HUES48 (cell line): Measurements from ENCODE around the gene ORC6.

Experiments
- H3K27ac ChIP-seq: one replicate; pipeline ENCODE4 v1.7.0; 2013; ENCODE audit warnings: low read depth, low read length, inconsistent platforms
- H3K27me3 ChIP-seq: 2 replicates; pipeline ENCODE4 v1.6.1; 2013; ENCODE audit warnings: mild to moderate bottlenecking, low read length; ENCODE audit not compliant: control insufficient read depth, insufficient read depth
- H3K36me3 ChIP-seq: 2 replicates; pipeline ENCODE4 v1.6.1; 2013; ENCODE audit warnings: low read length; ENCODE audit not compliant: control insufficient read depth, insufficient read depth
- H3K4me1 ChIP-seq: 2 replicates; pipeline ENCODE4 v1.6.1; 2013; ENCODE audit warnings: mild to moderate bottlenecking, low read length; ENCODE audit not compliant: control insufficient read depth, insufficient read depth
- H3K4me3 ChIP-seq: 2 replicates; pipeline ENCODE4 v1.5.1; 2013; ENCODE audit warnings: mild to moderate bottlenecking, low read depth, low read length
- H3K9ac ChIP-seq: 2 replicates; pipeline ENCODE4 v1.6.1; 2013; ENCODE audit warnings: mild to moderate bottlenecking, low read depth, low read length, moderate library complexity
- H3K9me3 ChIP-seq: 2 replicates; pipeline ENCODE4 v1.6.1; 2013; ENCODE audit warnings: low read length; ENCODE audit not compliant: control insufficient read depth, insufficient read depth

Gene ORC6

GRCh38 chr16:46701615-46702014, 12.2 kb downstream of the ORC6 start:
- Histone ChIP-seq H3K27ac (no peak overlapping the region), H3K4me1 (no peaks in the 10 kb centered on the region), H3K36me3 (peaks cover 33% of the 10 kb centered on the region), H3K9me3 (no peaks in the 10 kb centered on the region), H3K9ac (no peak overlapping the region), H3K4me3 (no peak overlapping the region), H3K27me3 (no peaks in the 10 kb centered on the region)

GRCh38 chr16:46702030-46702429, 12.6 kb downstream of the ORC6 start:
- Histone ChIP-seq H3K9ac (no peak overlapping the region), H3K36me3 (peaks cover 29% of the 10 kb centered on the region), H3K4me3 (no peak overlapping the region)

GRCh38 chr16:46706642-46707041, 17.2 kb downstream of the ORC6 start:
- Histone ChIP-seq H3K4me3 (no peak overlapping the region), H3K4me1 (no peaks in the 10 kb centered on the region), H3K9me3 (no peaks in the 10 kb centered on the region), H3K36me3 (peaks cover 5% of the 10 kb centered on the region; the same call in 1 of the 2 replicates), H3K27me3 (no peaks in the 10 kb centered on the region), H3K9ac (no peak overlapping the region), H3K27ac (no peak overlapping the region)

More at GRCh38 chr16:46702030-46702429, 12.6 kb downstream of the ORC6 start:
- Histone ChIP-seq H3K27me3 (no peaks in the 10 kb centered on the region), H3K9me3 (no peaks in the 10 kb centered on the region), H3K4me1 (no peaks in the 10 kb centered on the region), H3K27ac (no peak overlapping the region)

GRCh38 chr16:46709469-46710005, 20.1 kb downstream of the ORC6 start:
- no peaks in the 10 kb centered on the region for H3K36me3 ChIP-seq
- no peak overlapping the region for H3K27ac ChIP-seq
- no peaks in the 10 kb centered on the region for H3K27me3 ChIP-seq
- no peak overlapping the region for H3K4me3 ChIP-seq
- no peaks in the 10 kb centered on the region for H3K4me1 ChIP-seq
- H3K9me3 ChIP-seq, result no peaks in the 10 kb centered on the region
- H3K9ac ChIP-seq, result no peak overlapping the region

DNA sequence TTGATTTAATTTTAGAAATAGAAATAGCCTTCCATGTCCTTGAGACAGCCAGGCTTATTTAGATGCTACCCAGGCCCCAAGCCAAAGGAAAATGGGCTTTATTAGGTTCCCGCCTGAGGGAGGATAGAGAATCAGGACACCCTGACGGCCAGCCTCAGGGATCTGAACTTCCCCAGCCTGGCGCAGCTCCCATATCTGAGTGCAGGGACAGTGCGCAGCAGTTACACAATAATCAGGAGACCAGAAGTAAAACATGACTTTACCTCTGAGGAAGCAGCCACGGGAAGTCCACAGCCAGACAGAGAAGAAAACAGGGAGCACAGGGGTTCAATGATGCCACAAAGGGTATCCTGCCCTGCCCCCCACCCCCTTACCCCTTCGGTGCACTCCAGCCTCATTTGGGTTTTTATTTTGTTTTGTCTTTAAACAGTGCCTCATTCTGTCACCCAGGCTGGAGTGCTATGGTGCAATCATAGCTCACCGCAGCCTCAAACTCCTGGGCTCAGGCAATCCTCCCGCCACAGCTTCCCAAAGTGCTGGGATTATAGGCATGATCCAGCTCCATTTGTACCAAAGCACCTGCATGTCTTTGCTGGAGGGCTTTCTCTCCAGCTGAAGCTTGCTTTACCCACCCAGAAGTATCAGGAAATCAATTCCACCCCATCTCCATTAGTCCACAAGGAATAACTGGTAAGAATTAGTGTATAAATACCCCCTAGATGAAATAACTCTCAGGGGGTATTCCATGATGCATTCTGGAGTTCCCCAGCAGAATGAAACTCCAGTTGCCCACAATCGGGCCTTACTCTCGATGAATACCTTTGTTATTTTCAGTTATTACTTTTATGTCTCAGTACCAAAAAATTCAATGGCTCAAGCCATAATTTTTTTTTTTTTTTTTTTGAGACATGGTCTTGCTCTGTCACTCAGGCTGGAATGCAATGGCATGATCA, 21.9 kb downstream of the ORC6 start:
- Histone ChIP-seq H3K36me3 (no peaks in the 10 kb centered on the region), H3K27me3 (no peaks in the 10 kb centered on the region), H3K9ac (no peak overlapping the region), H3K27ac (no peak overlapping the region), H3K9me3 (no peaks in the 10 kb centered on the region), H3K4me3 (no peak overlapping the region), H3K4me1 (no peaks in the 10 kb centered on the region)

- no peak overlapping the region for H3K27ac ChIP-seq
- no peaks in the 10 kb centered on the region for H3K4me1 ChIP-seq
- H3K9me3 ChIP-seq, result no peaks in the 10 kb centered on the region
- no peaks in the 10 kb centered on the region for H3K36me3 ChIP-seq
- H3K27me3 ChIP-seq, result no peaks in the 10 kb centered on the region
- H3K9ac ChIP-seq, result no peak overlapping the region
- no peak overlapping the region for H3K4me3 ChIP-seq
Observed at GRCh38 chr16:46712911-46713310, 23.5 kb downstream of the ORC6 start.

DNA sequence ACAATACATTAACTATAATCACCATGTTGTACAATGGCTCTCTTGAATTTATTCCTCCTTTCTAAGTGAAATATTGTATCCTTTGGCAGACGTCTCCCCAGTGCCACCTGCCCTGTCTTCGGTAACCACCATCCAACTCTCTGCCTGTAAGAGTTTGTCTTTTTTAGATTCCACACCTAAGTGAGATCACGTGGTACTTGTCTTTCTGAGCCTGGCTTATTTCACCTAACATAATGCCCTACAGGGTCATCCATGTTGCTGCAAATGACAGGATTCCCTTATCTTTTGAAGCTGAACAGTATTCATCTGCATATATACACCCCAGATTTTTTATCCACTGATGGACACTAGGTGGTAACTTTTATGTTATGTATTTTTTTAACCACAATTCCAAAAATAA, 24.2 kb downstream of the ORC6 start:
- Histone ChIP-seq H3K4me3 (no peak overlapping the region), H3K36me3 (no peaks in the 10 kb centered on the region), H3K27ac (no peak overlapping the region), H3K4me1 (no peaks in the 10 kb centered on the region), H3K27me3 (no peaks in the 10 kb centered on the region), H3K9me3 (no peaks in the 10 kb centered on the region), H3K9ac (no peak overlapping the region)

GRCh38 chr16:46714797-46715591, 25.5 kb downstream of the ORC6 start:
- Histone ChIP-seq H3K4me1 (no peaks in the 10 kb centered on the region), H3K36me3 (no peaks in the 10 kb centered on the region), H3K27me3 (no peaks in the 10 kb centered on the region), H3K9me3 (no peaks in the 10 kb centered on the region), H3K27ac (no peak overlapping the region), H3K4me3 (no peak overlapping the region), H3K9ac (no peak overlapping the region)

GRCh38 chr16:46715769-46716305, 26.4 kb downstream of the ORC6 start:
- Histone ChIP-seq H3K9ac (no peak overlapping the region), H3K36me3 (no peaks in the 10 kb centered on the region), H3K27me3 (no peaks in the 10 kb centered on the region), H3K9me3 (no peaks in the 10 kb centered on the region), H3K27ac (no peak overlapping the region), H3K4me3 (no peak overlapping the region), H3K4me1 (no peaks in the 10 kb centered on the region)

DNA sequence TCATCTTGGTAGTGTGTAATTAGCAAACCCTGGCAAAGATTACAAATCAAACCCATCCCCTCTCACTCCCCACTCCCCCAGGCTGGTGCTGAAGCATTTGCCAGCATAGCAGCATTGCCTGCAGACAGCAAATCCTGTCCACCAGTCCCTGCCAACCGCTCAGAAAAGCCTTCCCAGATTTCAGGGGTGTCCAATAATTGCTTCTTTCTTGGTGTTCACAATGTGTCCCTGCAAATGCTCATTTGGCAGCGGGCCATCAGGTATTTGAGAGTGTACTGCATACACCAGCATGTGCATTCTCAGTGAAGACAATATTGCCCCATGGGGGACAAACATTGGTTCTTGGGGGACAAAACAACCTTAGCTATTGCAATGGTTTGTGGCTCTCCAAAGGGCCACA, 28.2 kb downstream of the ORC6 start:
- Histone ChIP-seq H3K36me3 (no peaks in the 10 kb centered on the region), H3K9ac (no peak overlapping the region), H3K27ac (no peak overlapping the region), H3K4me3 (no peak overlapping the region), H3K4me1 (no peaks in the 10 kb centered on the region), H3K27me3 (no peaks in the 10 kb centered on the region), H3K9me3 (no peaks in the 10 kb centered on the region)
